GM13976 (cell line): Measurements from ENCODE around the gene RDH14.

Experiments used
- DNase-seq: peaks from one replicate; pipeline ENCODE4 v3.0.0; 2012; ENCODE audit warnings: low spot score
- CTCF ChIP-seq: IDR thresholded peaks from 2 replicates; pipeline ENCODE4 v1.5.1; 2012; ENCODE audit warnings: borderline replicate concordance, mild to moderate bottlenecking; ENCODE audit not compliant: insufficient read depth; ENCODE audit errors: extremely low read depth, missing control alignments, control extremely low read depth
- in situ Hi-C: fragments of 300-500 bp; cut with MboI; formaldehyde crosslinking; loops from one replicate; pipeline ENCODE4 v1.12.0; 2022; ENCODE audit warnings: low sequenced_read_pairs, mixed read lengths, inconsistent platforms; ENCODE audit not compliant: unreplicated experiment

Gene RDH14

GRCh38 chr2:18600255-18600613, 39.8 kb upstream of the RDH14 start:
- no peak for DNase-seq
- TF ChIP-seq CTCF, result no peak
- in situ Hi-C loops, result no loop called here

- in situ Hi-C loops, result no loop called here
- TF ChIP-seq CTCF, result no peak
- no peak for DNase-seq
Observed at GRCh38 chr2:18599509-18600254, 39.2 kb upstream of the RDH14 start.

- no peak for DNase-seq
- in situ Hi-C loops, result no loop called here
- TF ChIP-seq CTCF, result no peak
Observed at GRCh38 chr2:18598848-18599484, 38.5 kb upstream of the RDH14 start.

- no peak for TF ChIP-seq CTCF
- in situ Hi-C loops, result no loop called here
- no peak for DNase-seq
Observed at GRCh38 chr2:18597618-18598017, 37.2 kb upstream of the RDH14 start.

GRCh38 chr2:18596993-18597392, 36.5 kb upstream of the RDH14 start:
- DNase-seq, result no peak
- TF ChIP-seq CTCF, result no peak
- in situ Hi-C loops, result no loop called here

- in situ Hi-C loops, result no loop called here
- no peak for TF ChIP-seq CTCF
- DNase-seq, result no peak
Observed at GRCh38 chr2:18593496-18593895, 33.0 kb upstream of the RDH14 start.

GRCh38 chr2:18592372-18592771, 31.9 kb upstream of the RDH14 start:
- in situ Hi-C loops, result no loop called here
- DNase-seq, result no peak

More at GRCh38 chr2:18592372-18592771, 31.9 kb upstream of the RDH14 start:
- no peak for TF ChIP-seq CTCF
